HG03460 (cell line): ENCODE measurements around the gene CLK1.

Experiments used
- ATAC-seq: cut with Tn5 transposase; IDR thresholded peaks from one replicate; pipeline ENCODE4 v1.9.1; 2021; ENCODE audit not compliant: unreplicated experiment

The CLK1 gene

DNA sequence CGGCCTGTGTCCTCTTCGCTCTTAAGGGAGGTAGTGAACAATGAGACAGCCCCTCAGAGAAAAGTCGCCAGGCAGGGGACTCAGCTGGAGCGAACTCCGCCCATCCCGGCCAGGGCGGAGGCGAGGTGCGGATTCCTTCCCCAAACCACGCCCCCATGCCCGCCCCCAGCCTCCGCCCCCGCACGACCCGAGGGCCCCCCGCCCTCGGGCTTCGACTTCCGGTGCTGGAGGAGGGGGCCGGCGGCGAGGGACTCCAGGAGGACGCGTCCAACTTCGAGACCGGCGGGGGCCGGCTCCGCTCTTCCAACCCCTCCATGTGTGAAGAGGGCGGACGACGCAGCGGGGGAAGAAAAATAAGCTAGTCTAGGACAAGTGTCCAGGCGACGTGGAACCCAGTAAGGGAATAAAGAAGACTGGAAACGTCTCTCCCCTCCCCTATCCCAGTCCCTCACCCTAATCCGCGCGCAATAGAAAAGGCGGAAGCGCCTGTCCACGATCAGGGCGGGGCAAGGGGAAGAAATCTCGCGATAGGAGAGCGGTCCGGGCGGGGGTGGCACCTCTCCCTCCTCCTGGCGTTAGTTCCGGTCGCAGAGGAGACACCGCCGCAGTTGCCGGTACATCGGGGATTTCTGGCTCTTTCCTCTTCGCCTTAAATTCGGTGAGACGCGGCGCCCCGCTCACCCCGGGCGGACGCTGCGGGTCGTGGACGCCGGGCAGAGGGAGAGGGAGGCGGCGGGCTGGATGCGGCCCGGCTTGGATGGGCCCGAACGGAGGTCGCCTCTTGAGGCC, 52.9 kb downstream of the CLK1 start, which contains the start of gene BZW1:
TSS of gene BZW1 (plus strand) at position 578 of the 789 bp plus-strand sequence. CDS start 1,308 bp downstream, outside the sequence.
- peak; percentile 75 for ATAC-seq

DNA sequence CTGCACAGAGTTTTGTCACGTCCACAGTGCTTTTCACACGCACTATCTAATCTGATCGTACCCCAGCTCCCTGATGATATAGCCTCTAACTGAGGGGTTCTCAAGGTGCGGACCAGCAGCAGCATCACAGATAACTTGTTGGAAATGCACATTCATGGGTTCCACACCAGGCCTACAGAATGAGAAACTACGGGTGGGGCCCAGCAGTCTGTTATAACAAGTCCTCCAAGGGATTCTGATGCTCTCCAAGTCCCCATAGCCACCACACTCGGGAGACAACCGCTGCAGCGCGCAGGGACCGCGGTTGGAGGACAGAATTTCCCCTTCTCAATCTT, 53.5 kb downstream of the CLK1 start:
- ATAC-seq: no peak

DNA sequence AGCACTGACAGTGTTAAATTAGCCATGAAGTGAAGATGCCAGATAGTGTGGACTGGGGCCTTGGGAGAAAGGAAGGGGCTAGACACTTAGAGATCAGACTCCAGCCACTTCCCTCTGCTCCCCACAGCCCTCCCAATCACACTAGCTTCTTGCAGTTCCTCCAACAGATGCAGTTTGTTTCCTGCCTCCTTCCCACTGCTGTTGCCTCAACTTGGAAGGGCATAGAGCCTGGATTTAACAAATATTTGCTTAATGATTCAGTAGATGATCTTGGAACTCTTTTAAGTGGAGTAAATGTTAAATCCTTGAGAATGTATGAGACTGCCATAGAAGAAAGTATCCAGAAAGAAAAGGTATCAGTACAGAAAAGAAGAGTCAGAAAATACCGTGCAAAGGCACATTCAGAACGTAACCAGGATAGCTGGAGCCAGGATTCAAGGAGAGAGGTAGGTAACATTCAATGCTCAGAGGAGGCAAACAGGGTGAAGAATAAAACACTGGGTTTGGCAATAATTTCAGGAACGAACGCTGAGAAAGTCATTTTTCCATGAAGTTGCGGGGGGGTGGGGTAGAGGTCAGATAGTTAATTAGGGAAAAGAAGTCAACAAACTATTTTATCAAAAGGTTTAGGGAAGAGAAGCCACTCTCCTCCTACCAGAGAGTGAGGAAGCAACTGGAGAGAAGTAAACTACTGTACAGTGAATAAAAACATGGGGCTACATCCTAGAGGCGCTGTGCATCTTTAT, 54.0 kb downstream of the CLK1 start:
- ATAC-seq: no peak

DNA sequence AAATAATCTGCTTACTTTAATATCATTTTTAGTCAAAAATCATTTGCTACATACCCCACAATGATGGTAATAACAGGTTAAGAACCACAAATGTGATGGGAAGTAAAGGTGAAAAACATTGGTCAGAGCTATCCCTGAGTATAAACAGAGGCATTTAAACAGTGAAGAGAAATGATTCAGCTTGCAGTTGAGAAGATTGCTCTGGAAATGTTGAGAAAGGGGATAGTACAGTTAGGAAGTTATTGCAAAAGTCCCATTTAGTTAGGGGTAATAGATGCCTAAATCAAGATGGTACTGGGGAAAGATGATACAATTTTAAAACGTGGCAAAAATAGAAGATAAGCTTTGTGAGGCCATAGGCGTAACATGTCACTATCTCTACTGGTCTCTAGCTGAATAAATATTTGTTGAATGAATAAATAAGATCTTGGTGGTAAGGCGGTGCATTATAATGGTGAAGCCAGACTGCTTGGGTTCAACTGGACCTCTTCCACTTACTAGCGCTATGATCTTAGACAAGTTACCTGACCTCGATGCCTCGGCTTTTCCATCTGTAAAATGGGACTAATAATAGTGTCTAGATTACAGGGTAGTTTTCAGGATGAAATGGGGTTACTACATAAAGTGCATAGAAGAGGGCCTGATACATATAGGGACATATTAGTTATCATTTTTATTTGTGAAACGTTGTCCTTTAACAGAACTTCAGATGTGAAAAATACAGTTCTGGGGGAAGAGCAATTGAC, 54.8 kb downstream of the CLK1 start:
- ATAC-seq: no peak
